ENCODE data around the gene GMFB.

- TF ChIP-seq CTCF (IDR thresholded peaks at IDR 0.05) (no peak), POLR2A (IDR thresholded peaks at IDR 0.05) (no peak)
Measured at GRCh38 chr14:54490445-54491175, 1.8 kb upstream of the GMFB start.

All from right lobe of liver (tissue), 4 donors.